Fibroblast of the conjunctiva (primary cell): Measurements from ENCODE around the gene RBM19.

Experiments used
- DNase-seq: peaks from one replicate; pipeline ENCODE4 v3.0.0-alpha.2; 2010; ENCODE audit warnings: low read depth

RBM19 gene

DNA sequence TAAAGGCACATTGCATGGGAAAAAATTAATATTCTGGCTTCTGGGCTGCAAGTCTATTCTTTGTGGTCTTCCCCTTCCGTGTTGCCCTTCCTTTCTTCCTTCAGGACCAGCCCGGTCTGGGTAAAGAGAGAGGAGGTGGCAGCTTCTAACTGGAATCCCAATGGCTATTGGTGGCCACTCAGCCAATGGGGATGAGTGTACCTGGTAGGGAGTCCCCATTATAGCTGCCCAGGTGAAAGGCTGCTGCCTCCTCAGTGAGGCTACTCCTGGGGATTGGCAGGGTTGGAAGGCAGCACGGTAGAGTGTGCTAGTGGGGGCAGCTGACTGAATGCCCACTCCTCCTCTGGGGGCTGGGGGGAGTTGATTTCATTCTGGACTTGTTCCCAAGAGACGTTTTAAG lies 112.6 kb downstream of the RBM19 start:
- no peak for DNase-seq

DNA sequence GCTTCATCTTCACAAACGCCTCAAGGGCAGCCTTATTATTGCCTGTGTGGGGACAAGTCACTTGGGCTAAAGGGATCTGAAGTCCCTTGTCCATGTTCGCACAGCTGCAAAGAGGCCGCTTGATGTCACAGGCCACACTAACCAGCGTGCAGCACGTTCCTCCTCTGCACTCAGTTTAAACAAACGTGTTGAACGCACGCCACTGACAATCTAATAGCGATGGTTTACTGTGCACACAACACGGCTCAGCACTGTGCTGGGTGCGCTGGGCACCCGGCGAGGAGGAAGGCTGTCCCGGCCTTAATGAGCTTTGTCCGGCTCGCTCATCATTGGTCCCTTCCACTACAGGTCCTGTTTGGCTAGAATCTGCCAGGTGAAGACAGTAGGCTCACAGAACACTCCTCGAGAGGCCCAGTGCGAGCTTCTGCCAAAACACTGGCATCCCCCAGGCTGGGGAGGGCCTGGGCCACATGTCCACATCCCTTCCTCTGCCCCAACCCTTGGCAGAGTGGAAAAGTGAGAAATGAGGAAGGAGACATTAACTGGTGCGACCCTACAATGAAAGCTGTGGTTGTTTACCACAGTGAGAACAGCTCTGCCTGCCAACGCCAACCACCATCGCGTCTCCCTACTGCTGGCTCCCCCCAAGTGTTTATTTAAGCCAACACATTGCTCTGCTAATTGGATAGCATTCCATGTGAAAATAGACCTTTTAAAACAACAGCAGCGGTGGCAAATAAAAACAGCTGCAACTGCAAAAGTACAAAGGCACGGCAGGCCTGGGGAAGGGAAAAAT lies 113.2 kb downstream of the RBM19 start:
- DNase-seq, result no peak

DNA sequence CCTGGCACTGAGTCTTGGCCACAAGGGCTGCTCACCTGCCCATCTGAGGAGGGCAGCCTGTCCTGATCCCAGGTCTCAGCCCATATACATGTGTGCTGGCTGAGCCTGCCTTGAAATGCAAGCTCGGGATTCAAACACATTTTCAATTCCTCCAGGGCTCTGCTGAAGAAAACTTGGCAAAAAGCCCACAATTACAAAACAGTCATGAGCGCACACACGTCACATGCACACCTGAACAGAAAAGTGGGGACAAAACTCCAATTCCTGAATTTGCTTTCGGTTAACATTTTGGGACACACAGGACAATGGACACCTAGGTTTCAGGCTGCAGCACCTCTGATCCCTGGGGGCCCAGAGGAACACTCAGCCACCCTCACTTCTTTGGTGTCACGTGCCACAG lies 113.9 kb downstream of the RBM19 start:
- DNase-seq, result no peak

DNA sequence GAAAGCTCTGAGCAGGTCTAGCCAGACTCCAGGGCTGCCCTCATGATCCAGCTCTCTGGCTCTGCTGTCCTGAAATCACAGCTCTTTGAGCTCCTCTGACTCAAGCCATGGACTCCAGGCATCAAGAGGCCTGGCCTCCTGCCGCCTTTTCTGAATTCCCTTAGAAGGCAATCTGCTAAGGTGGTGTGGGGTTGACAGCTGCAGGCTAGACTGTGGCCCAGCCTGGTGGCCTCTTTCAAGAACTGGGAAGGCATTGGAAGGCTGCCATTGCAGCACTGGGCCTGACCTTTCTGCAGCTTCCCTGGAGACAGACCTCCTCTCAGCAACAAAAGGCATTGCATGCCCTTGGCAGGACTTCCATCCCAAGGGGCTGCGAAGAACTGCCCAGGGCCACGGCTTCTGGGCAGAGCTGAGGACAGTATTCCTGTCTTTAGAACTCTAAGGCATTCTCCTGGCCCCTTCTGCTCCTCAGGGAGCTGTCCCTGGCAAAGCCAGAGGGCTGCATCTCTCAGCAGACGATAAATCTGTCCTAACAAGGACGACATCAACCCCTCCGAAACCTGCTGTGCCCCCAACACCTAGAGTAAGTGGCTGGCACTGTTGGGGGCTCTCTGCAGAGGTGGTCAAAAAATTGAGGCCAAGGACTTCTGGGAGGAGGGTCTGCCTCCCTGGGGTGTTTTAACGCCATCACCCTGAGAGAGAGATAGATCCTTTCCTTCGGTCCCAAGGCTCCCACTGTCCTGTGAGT lies 115.6 kb downstream of the RBM19 start:
- DNase-seq, result peak; percentile 16

DNA sequence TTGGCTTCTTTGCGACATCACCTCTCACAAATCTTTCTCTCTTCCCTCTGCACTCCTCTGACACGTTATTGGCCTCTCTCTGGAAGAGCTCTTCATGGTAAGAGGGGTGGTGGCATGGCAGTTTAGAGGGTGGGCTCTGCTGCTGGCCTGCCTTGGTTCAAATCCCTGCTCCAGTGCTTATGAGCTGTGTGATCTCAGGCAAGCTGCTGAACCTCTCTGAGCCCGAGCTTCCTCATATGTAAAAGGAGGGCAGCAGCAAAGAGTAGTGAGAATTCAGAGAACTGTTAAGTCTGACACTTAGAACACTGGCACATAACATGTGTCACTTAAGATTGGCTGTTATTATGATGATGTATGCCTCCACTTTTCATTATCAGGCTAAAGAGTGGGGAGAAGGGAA lies 118.3 kb downstream of the RBM19 start:
- DNase-seq, result no peak

DNA sequence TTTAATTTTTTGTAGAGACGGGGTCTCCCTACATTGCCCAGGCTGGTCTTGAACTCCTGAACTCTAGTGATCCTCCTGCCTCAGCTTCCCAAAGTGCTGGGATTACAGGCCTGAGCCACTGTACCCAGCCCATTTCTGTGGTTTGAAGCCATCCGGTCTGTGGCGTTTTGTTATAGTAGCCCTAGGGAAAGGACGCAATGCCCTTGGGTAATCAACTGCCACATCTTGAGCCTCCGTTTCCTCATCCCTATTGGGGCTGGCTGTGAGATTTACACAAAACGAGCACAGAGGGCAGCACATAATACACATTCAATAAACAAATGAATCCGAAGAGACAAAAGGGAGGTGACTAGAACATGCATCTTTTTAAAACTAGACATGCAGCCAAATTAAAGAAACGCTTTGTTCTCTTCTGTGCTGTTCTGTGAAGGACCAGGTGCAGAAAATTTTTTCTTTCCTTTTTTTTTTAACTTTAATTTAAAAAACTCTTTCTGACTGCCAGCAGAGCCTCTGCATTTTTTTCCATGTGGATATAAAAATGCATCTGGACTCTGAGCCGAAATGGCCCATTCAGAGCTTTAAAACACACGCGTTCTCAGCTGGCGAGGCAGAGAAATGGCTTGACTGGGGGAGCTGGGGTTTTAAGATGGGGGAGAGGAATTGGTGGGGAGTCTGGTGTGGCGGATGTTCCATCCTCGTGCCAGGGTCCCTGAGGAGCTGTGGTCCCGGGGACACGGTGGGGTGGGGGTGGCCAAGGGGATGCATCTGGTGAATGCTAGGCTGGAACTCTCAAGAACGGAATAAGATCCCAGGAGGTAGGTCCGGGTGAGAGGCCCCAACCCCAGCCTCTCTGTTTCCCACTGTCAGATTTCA lies 119.0 kb downstream of the RBM19 start:
- no peak for DNase-seq

DNA sequence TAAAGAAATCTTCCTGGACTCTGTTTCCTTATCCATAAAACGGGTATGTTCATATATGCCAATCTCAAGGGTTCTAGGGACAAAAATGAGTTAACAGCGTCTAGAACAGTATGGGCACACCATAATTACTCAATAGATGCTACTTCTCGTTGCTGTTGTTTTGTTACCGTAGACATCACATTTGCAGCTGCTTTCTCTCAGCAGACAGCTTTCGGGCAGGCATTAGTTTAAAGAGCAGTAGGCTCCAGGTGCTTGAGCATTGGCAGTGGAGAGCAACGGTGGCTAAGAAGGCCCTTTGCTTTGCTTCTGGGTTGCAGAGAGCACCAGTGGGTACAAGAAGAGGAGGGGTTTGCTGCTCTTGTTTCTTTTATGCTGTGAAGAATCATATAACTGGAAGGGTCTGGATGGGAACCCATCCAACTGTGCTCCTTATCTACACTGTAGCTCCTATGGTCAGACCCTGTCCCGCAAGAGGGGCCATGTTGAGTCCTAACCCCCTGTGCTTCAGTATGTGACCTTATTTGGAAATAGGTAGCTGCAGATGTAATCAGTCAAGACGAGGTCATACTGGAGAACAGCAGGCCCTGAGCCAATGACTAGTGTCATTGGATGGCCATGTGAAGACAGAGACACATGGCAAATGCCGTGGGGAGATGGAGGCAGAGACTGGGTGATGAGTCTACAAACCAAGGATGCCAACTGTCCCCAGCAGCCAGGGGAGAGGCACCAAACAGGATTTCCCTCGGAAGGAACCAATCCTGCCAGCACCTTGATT lies 120.0 kb downstream of the RBM19 start:
- no peak for DNase-seq

DNA sequence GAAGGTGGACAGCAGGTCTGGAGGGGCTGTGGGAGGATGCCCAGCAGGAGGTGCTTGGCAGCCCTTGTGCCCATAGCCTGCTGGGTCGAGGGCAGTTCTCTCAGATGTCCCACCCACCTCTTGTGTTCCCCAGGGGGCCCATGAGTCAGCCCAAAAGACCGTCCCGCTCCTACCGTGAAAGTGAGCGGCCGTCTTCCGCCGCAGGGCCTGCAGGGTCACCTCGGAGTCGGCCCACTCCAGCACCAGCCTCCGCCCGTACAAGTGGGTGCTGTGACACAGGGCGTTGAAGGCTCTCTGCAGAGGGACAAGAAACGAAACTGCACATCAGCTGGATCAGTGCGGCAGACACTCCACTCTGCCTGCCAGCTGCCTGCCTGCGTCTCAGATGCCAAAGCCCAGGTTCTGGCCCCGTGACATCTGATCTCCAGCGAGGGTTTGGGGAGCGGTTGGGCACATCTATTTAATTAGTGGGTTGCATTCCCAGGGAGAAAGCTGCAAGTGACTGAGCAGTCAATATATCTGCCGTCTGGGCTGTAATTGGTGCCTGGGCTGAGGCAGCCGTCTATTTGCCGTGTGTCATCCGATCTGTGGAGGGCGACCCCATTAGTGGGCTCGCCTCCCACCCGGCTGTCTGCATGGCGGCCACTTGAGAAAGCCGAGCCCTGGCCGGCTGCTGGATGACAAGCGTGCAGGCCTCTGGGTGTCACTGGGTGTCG lies 121.5 kb downstream of the RBM19 start:
- DNase-seq, result no peak

DNA sequence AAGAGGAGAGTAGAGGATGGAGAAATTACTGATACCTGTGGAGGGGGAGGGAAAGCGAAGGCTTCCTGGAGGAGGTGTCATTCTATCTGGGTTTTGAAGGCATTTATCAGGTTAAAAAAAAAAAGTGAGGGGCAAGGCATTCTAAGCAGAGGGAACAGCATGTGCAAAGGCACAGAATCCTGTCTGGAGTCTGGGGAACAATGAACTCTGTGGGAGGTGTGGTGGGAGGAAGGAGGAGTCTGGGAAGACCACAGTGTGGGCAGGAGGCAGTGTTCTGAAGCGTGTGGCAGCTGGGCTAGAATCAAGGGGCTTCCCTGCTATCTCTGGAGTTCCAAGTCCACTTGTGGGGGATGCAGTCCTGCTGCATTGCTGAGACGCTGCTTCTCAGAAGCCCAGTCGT lies 123.4 kb downstream of the RBM19 start:
- no peak for DNase-seq

DNA sequence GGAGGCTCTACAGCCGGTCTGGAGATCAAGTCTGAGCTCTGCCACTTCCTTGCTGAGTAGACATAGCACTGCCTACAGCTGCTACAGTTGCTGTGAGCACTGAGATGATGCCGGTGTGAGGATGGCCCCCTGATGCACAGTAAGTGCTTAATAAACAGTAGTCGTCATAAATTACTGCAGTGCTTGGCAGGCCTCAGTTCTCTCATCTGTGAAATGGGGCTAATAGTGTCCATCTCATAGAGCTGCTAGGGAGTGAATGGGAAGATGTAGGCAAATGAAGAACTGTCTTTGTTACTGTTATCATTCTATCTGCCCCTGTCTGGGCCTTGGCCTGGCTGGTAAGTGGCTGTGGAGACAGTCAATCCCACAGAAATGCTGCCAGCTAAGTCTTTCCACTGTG lies 124.3 kb downstream of the RBM19 start:
- DNase-seq, result no peak

DNA sequence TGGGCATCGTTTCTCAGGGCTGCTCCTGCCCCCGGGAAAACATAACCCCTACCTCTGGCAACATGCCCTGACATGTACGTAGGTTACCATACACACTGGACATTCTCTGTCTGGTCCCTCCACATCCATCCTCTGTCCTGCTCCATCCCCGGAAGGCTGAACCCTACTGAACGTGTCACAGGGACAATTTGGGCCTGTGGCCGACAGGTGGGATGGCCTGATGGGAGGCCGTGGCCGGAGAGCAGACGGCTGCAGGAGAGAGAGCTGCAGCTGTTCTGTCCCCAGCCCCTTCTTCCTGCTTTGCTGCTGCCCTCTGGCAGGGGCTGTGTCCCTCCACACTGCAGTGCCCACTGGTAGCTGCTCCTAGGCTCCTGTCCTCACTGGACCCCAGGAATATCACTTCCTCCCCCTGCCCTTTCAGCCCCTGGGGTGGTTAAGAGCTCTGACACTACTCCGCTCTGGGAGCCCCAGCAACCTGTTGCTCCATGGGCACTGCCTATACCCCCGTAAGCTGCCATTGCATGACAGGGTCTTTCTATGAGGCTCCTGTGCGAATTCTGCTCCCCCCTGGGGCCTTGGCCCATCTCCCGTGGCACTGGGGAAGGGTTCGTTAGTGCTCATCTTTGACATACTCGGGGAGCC lies 125.6 kb downstream of the RBM19 start:
- DNase-seq, result no peak

DNA sequence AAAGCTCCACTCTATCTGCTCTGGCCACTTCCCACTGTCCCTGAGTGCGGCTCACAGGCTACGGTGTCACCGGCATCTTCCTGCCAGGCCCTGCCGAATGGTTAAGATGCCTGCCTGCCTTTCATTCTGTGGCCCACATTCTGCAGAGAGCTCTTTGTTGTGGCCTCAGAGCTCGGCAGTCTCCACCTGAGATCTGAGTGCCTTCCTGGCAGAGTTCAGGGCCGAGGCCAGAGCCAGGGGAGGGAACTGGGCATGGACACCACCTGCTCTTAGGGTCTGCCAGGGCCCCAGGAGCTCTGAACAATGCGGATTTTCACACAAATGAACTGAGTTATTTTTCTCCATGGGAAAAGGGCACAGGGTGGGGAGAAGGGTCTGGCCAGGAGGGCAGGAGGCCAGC lies 127.2 kb downstream of the RBM19 start:
- no peak for DNase-seq

DNA sequence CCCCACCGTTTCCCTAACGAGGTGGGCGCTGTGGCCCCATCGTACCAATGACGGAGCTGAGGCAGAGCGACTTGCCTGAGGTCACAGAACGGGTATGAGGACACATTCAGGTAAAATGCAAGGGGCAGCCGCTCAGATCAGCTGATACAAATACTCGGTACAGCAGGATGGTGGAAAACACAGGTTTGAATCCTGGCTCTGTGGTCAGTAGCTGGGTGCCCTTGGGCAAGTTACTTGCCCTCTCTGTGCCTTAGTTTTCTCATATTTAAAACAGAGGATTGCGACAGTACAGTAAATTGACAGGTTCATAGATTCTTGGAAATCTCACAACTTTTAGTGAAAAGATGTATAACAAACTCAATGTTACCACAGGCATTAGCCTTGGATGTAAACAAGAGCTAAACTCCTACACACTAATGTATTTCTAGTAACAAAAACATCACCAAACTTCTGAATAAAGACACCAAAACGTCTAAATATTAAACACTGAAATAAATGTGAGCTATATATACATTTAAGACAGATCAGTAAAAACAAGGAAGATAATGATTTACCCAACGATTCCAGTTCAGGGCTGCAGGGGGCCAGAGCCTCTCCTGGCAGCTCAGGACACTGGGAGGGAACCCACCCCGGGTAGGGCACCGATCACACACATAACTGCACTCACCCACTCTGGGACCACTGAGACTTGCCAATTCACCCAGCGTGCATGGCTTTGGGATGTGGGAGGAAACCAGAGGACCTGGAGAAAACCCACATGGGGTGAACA lies 128.4 kb downstream of the RBM19 start:
- no peak for DNase-seq

DNA sequence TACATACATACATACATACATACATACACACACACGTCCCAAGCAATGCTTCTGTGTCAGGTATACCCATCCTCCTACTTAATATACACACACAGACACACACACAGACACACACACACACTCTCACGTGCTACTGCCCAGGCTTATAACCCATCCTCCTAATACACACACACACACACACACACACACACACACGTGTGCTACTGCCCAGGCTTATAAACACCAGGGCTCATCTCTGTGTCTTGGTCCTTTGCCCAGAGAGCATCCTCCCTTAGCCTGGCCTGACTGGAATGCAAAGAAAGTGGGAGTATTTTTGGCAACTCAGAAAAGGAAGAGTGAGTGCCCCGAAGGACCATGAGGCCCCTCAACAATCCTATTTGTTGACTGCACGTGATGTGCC lies 129.0 kb downstream of the RBM19 start:
- DNase-seq, result no peak

DNA sequence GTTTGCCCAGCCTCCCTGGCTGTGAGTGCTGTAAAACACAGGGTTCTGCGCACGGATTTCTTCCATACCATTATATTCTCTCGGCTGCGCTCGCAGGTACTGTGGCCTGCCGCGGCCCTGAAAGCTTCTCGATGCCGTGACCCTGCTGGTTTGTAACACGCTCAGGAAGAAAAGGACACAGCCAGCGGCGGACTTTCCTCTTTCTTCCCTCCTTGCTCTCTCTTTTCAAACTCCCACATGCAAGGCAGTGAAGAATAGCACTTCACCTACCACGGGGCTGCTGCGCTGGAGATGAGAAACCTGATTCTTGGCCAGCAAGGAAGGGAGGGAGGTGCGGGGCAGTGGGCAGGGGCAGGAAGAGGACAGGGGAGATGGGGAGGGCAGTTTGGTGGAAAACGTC lies 130.2 kb downstream of the RBM19 start:
- DNase-seq, result no peak

DNA sequence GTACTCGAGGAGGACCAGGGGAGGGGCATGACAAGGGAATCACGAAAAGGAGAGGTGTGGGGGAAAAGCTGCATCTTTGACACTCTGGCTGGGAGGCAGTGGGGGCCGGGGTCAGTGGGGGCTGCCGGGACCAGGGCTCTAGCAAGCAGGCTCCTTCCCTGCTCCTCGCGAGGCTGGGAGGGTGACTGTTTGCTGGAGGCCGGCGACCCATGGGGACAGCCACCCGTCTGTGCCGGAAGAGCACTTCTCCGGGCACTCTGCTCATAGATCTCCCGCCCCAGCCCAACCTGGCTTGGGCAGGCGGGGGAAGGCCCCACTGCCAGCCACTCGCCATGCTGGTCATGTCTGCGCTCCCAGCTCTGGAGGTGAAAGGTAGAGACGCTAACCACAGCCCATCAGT lies 130.7 kb downstream of the RBM19 start:
- DNase-seq, result no peak

DNA sequence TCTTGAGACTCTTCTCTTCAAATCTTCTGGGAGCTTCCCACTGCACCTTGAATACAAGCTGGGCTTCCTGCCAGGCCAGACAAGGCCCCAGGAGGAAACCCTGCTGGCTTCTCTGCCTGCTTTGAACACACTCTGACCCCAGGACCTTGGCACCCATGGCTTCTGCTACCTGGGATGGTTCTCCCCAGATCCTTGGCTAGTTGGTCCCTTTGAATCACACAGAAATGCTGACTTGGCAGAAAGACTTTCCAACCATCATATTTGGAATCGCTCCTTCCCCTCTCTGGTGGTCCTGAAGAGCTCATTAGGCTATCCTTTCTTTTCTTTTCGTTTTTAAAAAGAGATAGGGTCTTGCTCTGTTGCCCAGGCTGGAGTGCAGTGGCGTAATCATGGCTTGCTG lies 132.7 kb downstream of the RBM19 start:
- no peak for DNase-seq

DNA sequence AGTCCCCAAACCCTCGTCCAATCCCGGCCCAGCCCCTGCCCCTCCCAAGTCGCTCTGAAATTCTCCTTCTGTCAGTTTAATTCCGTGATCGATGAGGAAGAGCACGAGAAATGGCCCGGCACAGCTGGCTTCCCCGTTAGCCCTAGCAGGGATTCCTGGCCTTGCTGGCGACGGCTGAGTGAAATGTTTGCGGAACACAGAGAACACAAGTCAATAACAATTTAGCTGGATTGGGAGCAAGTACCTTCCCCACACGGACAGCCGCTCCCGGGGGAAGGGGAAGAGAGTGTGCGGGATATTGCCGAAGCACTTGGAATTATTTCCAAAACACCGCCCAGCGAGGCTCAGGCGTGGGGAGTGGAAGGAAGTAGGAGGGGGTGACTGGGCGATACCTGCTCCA lies 134.6 kb downstream of the RBM19 start:
- DNase-seq, result no peak

DNA sequence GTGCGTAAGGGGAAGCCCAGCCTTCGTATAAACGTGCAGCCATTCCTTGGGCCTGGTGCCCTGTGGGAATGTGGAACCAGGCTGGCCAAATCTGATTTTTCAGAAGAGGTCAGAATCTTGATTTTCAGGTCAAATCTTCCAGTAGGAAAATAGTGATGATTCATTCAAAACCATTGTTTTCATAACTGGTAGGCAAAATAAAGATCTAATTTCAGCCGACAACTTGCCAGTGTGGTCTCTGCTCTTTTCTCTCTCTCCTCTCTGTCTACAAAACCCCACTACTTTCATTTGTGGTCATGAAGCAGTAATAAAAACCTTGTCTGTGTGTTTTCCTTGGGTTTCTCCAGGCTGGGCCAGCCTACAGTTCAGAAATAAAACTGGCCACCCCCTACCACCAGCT lies 135.1 kb downstream of the RBM19 start:
- DNase-seq, result no peak

DNA sequence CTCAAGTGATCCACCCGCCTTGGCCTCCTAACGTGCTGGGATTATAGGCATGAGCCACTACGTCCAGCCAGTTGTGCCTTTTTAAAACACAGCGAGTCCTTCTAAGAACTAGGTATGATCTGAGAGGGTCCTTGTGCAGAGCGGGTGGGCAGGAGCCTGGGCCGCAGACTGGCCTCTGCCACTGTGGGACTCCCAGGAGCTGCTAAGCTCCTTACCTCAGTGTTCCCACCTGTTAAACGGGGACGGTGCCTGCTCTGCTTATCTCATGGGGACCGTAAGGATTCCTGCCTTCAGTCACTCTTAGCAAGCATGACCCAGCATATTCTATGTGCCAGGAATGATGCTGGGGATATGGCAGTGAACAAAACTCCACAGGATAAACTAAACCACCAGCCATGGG lies 136.9 kb downstream of the RBM19 start:
- DNase-seq, result no peak
